ENCODE data around the gene HOXD9.

DNA sequence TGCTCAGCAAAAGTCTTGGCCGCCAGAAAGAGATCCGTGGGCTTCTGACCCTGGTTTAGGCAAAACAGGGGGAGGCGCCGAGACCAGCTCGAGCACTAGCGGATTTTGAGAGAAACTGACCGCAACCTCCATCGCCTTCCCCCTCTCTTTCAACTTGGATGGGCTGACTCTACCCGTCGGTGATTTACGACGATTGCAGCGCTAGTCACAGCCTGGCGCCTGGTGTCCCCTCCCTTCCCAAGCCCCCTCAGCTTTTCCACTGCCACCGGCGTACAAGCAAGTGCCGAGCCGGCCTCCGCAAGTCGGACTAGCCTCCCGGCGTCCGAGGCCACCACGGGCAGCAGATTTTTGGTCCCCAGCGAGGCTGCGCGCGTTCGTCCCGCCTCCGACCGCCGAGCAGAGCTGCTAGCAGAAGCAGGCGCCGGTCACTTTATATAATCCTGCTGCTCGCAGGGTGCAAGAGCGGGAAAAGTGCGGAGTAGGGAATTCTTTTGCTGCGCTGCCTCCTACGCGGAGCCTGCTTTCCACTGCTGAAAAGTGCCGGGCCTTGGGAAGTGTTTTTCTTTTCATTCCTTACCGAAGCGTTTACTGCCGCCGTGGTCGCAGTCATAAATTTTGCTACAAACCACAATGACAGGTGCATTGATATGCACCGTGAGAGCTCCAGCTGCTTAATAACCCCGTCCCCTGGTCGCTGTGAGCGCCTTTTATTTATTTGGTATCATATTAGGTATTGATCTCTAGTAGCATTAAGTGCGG, 42.3 kb downstream of the HOXD9 start:
- no peak for TF ChIP-seq POLR2AphosphoS5 (IDR thresholded peaks at IDR 0.05; ENCODE audit: low read depth, low read length)
- TF ChIP-seq TAF1 (IDR thresholded peaks at IDR 0.05; ENCODE audit: borderline replicate concordance, insufficient read depth, low read length) = no peak
- no peak for TF ChIP-seq SIN3A (IDR thresholded peaks at IDR 0.05; ENCODE audit: borderline replicate concordance, insufficient read depth, low read length)

All from PFSK-1 (cell line).